Muscle of leg (tissue), 11 donors: Measurements from ENCODE around the gene C2orf68. TPM values are rescaled to one million over a fixed set of nuclear protein-coding genes. Genes with fewer than 3 reads are reported as not detected.
"Not testable (repeated sequence)": the region's sequence is repeated elsewhere in the genome, so short reads cannot be mapped to it uniquely, and the experiment has no call there.

Experiments used
- DNase-seq: peaks from one replicate; pipeline ENCODE4 v3.0.0; 2013
- H3K27ac ChIP-seq: one replicate; pipeline ENCODE4 v1.5.1; 2013; ENCODE audit warnings: mild to moderate bottlenecking, low read length, control low read depth
- H3K27me3 ChIP-seq: one replicate; pipeline ENCODE4 v1.6.1; 2013; ENCODE audit warnings: low read length; ENCODE audit not compliant: control insufficient read depth, insufficient read depth
- H3K36me3 ChIP-seq: one replicate; pipeline ENCODE4 v1.6.1; 2013; ENCODE audit warnings: low read length; ENCODE audit not compliant: control insufficient read depth, insufficient read depth
- H3K4me1 ChIP-seq: one replicate; pipeline ENCODE4 v1.6.1; 2013; ENCODE audit warnings: low read length; ENCODE audit not compliant: control insufficient read depth, insufficient read depth
- H3K4me3 ChIP-seq: one replicate; pipeline ENCODE4 v1.5.1; 2013; ENCODE audit warnings: low read length, control low read depth
- H3K9me3 ChIP-seq: replicated peaks from 2 replicates; pipeline ENCODE4 v1.6.1; 2013; ENCODE audit warnings: low read depth, low read length; ENCODE audit not compliant: control insufficient read depth
- WGBS: methylation state at CpG from one replicate; pipeline ENCODE4 v1.1.5; 2013; ENCODE audit warnings: missing lambda C conversion rate; ENCODE audit not compliant: insufficient coverage; 5-methylcytosine and 5-hydroxymethylcytosine counted together
- polyA plus RNA-seq, 8 donors: library from polyadenylated mRNA; unstranded; fragments of 120-200 nt; gene quantifications; one replicate each; pipeline versions ENCODE4 v1.2.1 to v1.2.3, GENCODE V29; 2013; ENCODE audit warnings: inconsistent platforms in 1 of 8, low replicate concordance in 1 of 8; ENCODE audit not compliant: insufficient read length in 8 of 8, insufficient read depth in 1 of 8
- total RNA-seq: library from RNA; stranded (reverse); fragments of 120-200 nt; gene quantifications from one replicate; pipeline ENCODE4 v1.2.4, GENCODE V29; 2013

C2orf68 gene
- total and polyA plus RNA-seq, 9 donors, result 29.2 to 55.4 (median 44.7) TPM

DNA sequence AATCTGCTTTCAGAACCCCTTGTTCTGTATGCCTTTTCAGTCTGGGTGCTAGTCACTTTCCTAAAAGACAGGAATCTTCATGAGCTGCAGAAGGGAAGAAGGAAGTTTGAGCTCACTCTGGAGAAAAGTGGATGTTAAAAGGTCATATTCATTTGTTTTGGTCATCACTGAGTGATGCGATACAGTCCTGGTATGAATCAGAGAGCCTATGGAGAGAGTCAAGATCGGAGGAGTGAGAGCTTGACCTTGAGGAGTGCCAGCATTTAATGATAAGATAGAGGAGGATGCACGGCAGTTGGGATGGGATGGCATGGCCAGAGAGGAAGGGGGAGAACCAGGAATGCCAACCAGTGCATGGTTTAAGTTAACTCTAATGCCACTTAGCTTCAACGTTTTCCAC, 23.8 kb upstream of the C2orf68 start:
- no peaks in the 10 kb centered on the region for H3K4me1 ChIP-seq
- H3K4me3 ChIP-seq, result no peak overlapping the region
- no peak for DNase-seq
- no peaks in the 10 kb centered on the region for H3K27me3 ChIP-seq
- WGBS, result 78% methylated on average over 3 of the region's 4 CpGs
- no peak overlapping the region for H3K27ac ChIP-seq
- no peaks in the 10 kb centered on the region for H3K9me3 ChIP-seq
- H3K36me3 ChIP-seq, result peaks cover 84% of the 10 kb centered on the region

DNA sequence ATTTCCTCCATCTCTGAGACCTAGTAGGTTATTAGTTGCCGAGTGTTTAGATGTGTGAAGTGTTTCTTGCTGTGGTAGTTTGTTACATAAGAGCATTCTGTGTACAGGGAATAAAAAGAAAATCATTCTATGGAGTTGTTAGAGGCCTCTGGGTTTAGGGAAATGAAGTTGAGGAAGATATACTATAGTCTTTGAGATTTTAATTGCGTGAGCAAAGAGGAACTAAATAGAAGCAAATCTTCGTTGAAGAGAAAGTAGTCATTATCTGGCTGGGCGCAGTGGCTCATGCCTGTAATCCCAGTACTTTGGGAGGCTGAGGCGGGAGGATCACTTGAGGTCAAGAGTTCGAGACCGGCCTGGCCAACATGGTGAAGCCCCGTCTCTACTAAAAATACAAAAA, 23.1 kb upstream of the C2orf68 start:
- no peak overlapping the region for H3K27ac ChIP-seq

DNA sequence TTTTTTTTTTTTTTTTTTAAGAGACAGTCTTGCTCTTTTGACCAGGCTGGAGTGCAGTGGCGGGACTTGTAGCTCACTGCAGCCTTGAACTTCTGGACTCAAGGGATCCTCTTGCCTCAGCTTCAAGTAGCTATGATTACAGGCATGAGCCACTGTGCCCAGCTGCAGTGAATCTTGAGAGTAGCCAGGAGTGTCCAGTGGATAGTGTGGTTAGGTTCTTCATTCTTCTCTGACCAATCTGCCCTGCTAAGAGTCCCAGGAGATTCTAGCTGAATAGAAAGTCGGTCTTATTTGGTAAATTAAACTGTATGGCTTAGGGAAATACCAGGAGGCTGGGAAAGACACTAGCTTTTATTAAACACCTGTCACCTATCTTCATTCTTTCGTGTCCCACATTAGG, 19.4 kb upstream of the C2orf68 start:
- no peaks in the 10 kb centered on the region for H3K27me3 ChIP-seq
- WGBS, result no CpG with 5 or more reads among the region's 3 CpGs
- peaks cover 75% of the 10 kb centered on the region for H3K36me3 ChIP-seq
- H3K27ac ChIP-seq, result no peak overlapping the region
- DNase-seq, result no peak
- no peak overlapping the region for H3K4me3 ChIP-seq
- no peaks in the 10 kb centered on the region for H3K9me3 ChIP-seq
- no peaks in the 10 kb centered on the region for H3K4me1 ChIP-seq

More for the DNA sequence above, 23.1 kb upstream of the C2orf68 start:
- Histone ChIP-seq H3K4me3 (no peak overlapping the region), H3K4me1 (no peaks in the 10 kb centered on the region), H3K36me3 (peaks cover 83% of the 10 kb centered on the region), H3K9me3 (no peaks in the 10 kb centered on the region), H3K27me3 (no peaks in the 10 kb centered on the region)
- 91% methylated on average over 6 of the region's 8 CpGs for WGBS
- no peak for DNase-seq

DNA sequence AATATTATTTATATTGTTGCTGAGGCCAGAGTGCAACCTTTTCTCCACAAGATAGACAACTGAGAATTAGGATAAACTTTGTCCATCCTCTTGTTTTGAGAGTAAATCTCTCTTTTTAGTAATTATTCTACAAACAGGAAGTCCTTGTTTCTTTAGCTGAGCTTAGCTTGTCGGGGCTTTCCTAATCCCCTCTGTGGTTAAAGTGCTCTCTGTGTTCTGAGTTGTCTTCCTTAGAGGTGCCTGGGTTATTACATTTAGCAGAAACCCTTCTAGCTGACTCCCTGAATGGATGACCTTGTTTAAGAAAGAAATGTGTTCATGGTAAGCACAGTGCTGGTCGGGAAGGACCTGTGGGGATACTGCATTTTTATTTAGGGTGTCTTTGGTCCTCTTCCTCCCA, 16.8 kb upstream of the C2orf68 start:
- Histone ChIP-seq H3K4me1 (no peaks in the 10 kb centered on the region), H3K27ac (no peak overlapping the region), H3K9me3 (no peaks in the 10 kb centered on the region), H3K27me3 (no peaks in the 10 kb centered on the region), H3K4me3 (no peak overlapping the region), H3K36me3 (peaks cover 76% of the 10 kb centered on the region)
- DNase-seq, result no peak
- WGBS, result no CpG with 5 or more reads among the region's 2 CpGs

DNA sequence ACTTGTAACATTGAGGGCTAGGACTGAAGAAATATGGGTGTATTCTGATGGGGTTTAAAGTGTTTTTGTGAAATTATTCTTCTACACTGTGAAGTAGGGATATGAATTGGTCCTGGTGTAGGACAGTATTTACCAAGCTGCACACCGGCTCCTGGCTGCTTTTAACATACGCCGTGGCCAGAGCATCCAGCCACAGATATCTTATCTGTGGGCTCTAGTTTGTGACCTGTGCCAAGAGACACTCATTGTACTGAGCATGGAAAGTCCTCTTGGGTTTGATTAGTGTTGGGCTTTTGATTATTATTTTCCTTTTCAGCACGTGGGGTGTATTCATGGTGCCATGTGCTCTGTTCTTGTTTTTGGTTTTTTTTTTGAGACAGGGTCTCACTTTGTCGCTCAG, 12.1 kb upstream of the C2orf68 start:
- H3K27ac ChIP-seq, result no peak overlapping the region

DNA sequence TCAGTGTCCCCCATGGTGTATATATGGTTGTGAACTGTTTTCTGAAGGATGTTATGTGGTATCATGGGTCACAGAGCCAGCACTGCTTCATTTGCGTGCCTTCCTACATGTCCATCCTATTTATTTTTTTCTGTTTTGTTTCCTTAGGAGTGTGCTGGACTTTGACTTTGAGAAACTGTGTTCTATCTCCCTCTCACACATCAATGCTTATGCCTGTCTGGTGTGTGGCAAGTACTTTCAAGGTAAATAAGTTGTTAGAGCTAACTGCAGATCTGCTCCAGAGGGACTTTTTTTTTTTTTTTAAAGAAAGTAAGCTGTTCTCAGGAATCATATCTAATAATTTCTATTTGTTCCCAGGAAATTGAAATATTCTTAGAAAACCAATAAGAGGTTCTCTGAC, 9.5 kb upstream of the C2orf68 start:
- H3K27ac ChIP-seq, result no peak overlapping the region
- no CpG with 5 or more reads among the region's 1 CpG for WGBS

More for the DNA sequence above, 12.1 kb upstream of the C2orf68 start:
- Histone ChIP-seq H3K9me3 (no peaks in the 10 kb centered on the region), H3K4me1 (no peaks in the 10 kb centered on the region), H3K27me3 (no peaks in the 10 kb centered on the region), H3K4me3 (no peak overlapping the region), H3K36me3 (peaks cover 72% of the 10 kb centered on the region)
- no peak for DNase-seq
- 96% methylated on average over 4 of the region's 5 CpGs for WGBS

DNA sequence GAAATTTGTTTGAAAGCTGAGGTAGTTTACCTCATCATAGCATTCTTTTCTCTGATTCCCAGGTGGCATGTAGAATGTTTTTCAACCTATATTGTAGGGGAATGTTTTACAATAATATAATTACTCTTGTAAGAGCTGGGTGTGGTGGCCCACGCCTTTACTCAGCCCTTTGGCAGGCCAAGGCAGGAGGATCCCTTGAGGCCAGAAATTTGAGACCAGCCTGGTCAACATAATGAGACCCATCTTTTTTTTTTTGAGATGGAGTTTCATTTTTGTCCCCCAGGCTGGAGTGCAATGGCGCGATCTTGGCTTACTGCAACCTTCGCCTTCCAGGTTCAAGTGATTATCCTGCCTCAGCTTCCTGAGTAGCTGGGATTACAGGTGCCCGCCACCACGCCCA, 7.8 kb upstream of the C2orf68 start:
- Histone ChIP-seq H3K36me3 (peaks cover 42% of the 10 kb centered on the region), H3K27ac (no peak overlapping the region), H3K9me3 (no peaks in the 10 kb centered on the region), H3K27me3 (no peaks in the 10 kb centered on the region), H3K4me3 (no peak overlapping the region), H3K4me1 (peaks cover 14% of the 10 kb centered on the region)
- DNase-seq, result no peak
- no CpG with 5 or more reads among the region's 6 CpGs for WGBS

More for the DNA sequence above, 9.5 kb upstream of the C2orf68 start:
- Histone ChIP-seq H3K4me3 (no peak overlapping the region), H3K9me3 (no peaks in the 10 kb centered on the region), H3K36me3 (peaks cover 57% of the 10 kb centered on the region), H3K4me1 (peaks cover 10% of the 10 kb centered on the region), H3K27me3 (no peaks in the 10 kb centered on the region)
- no peak for DNase-seq

DNA sequence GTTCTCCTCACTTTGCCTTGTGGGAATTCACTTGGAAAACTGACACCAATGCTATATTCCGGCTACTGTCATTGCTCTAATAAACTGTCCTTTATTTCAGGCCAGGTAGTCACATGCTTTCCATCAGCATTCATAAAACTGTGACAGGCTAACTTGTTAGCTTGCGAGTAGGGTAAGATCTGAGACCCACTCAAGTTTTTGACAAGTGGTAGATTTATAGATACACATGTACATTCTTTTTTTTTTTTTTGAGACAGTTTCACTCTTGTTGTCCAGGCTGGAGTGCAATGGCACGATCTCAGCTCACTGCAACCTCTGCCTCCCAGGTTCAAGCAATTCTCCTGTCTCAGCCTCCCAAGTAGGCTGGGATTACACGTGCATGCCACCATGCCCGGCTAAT, 5.9 kb upstream of the C2orf68 start:
- DNase-seq, H3K27ac ChIP-seq, H3K4me3 ChIP-seq, H3K9me3 ChIP-seq, H3K27me3 ChIP-seq: not testable (repeated sequence)
- WGBS, result no CpG with 5 or more reads among the region's 5 CpGs
- Histone ChIP-seq H3K4me1 (peaks cover 14% of the 10 kb centered on the region), H3K36me3 (peaks cover 27% of the 10 kb centered on the region)

DNA sequence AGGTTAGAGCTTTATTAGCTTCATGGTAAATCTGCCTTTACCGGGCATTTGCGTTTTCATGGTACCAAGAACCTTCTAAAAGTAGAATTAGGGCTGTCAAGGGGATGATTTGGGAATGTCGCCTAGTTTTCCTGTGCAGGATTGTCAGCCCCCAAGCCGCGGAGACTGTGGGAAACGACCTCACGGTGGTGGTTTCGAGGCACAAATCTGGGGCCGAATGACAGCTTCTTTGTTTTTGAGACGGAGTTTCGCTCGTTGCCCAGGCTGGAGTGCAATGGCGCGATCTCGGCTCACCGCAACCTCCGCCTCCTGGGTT, 3.5 kb upstream of the C2orf68 start:
- WGBS, result 83% methylated on average over 12 of the region's 17 CpGs
- Histone ChIP-seq H3K27ac (no peak overlapping the region), H3K36me3 (peaks cover 13% of the 10 kb centered on the region), H3K9me3 (no peaks in the 10 kb centered on the region), H3K4me1 (peaks cover 24% of the 10 kb centered on the region), H3K27me3 (no peaks in the 10 kb centered on the region), H3K4me3 (no peak overlapping the region)
- no peak for DNase-seq

DNA sequence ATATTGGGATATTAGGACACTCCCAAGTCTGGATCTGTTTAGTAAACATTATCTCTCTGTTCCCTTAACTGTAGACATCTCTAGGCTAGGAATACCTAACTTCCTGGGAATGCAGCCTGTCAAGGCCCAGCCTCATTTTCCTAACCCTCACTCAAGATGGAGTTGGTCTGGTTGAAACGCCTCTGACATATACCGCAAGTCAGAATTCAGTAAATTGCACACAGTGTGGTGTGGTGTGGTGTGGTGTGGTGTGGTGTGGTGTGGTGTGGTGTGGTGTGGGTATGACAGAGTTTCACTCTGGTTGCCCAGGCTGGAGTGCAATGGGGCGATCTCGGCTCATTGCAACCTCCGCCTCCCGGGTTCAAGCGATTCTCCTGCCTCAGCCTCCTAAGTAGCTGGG, 2.9 kb upstream of the C2orf68 start:
- H3K27me3 ChIP-seq, H3K4me3 ChIP-seq, H3K9me3 ChIP-seq, DNase-seq, H3K27ac ChIP-seq: not testable (repeated sequence)
- H3K4me1 ChIP-seq, result peaks cover 25% of the 10 kb centered on the region
- peaks cover 12% of the 10 kb centered on the region for H3K36me3 ChIP-seq
- WGBS, result 100% methylated on average over 5 of the region's 7 CpGs

DNA sequence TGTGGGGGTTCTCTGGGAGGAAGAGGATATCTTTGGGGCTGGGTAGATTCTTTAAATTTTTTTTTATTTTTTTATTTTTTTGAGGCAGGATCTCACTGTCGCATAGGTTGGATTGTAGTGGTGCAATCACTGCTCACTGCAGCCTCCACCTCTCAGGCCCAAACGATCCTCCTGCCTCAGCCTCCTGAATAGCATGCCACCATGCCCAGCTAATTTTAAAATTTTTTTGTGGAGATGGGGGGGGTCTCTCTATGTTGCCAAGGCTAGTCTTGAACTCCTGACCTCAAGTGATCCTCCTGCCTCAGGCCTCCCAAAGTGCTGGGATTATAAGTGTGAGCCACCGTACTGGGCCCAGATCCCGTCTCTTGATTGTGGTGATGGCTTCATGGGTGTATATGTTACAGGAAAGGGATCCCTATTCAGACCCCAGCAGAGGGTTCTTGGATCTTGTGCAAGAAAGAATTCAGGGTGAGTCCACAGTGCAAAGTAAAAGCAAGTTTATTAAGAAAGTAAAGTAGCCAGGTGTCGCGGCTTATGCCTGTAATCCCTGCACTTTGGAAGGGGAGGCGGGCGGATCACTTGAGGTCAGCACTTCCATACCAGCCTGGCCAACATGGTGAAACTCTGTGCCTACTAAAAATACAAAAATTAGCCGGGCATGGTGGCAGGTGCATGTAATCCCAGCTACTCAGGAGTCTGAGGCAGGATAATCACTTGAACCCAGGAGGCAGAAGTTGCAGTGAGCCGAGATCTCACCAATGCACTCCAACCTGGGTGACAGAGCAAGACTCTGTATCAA, 2.0 kb upstream of the C2orf68 start:
- DNase-seq, result no peak
- 73% methylated on average over 5 of the region's 10 CpGs for WGBS
- Histone ChIP-seq H3K27ac (no peak overlapping the region), H3K36me3 (peaks cover 15% of the 10 kb centered on the region), H3K4me3 (no peak overlapping the region), H3K27me3 (no peaks in the 10 kb centered on the region), H3K4me1 (peaks cover 27% of the 10 kb centered on the region), H3K9me3 (no peaks in the 10 kb centered on the region)
